Stimulated activated naive CD8-positive, alpha-beta T cell treated with anti-CD3 and anti-CD28 coated beads, Interleukin-15, Interleukin-2, amounts not matched to agents 100 U/mL and 50 U/mL, for 24 hours (primary cell): ENCODE data around the gene HNF1B.

ENCODE experiments used
- ATAC-seq: fragments of 150-1000 bp; cut with Tn5 transposase; one replicate; pipeline ENCODE4 v1.10.0; 2021
- DNase-seq: peaks from one replicate; pipeline ENCODE4 v3.0.0; 2021

The HNF1B gene

GRCh38 chr17:37761059-37761458, 16.2 kb upstream of the HNF1B start:
- no peak for DNase-seq
- ATAC-seq: peak; percentile 89

GRCh38 chr17:37759014-37759637, 14.3 kb upstream of the HNF1B start:
- ATAC-seq (no peak), DNase-seq (no peak)

GRCh38 chr17:37756051-37756450, 11.2 kb upstream of the HNF1B start:
- ATAC-seq: no peak

GRCh38 chr17:37755455-37755854, 10.6 kb upstream of the HNF1B start:
- DNase-seq (no peak), ATAC-seq (no peak)

More at GRCh38 chr17:37756051-37756450, 11.2 kb upstream of the HNF1B start:
- no peak for DNase-seq

- DNase-seq (no peak), ATAC-seq (peak; percentile 60)
Observed at GRCh38 chr17:37754363-37754762, 9.5 kb upstream of the HNF1B start.

- no peak for ATAC-seq
- DNase-seq: no peak
Observed at GRCh38 chr17:37752482-37752881, 7.6 kb upstream of the HNF1B start.

GRCh38 chr17:37750768-37751475, 6.1 kb upstream of the HNF1B start:
- ATAC-seq (no peak), DNase-seq (no peak)

GRCh38 chr17:37750292-37750691, 5.4 kb upstream of the HNF1B start:
- DNase-seq: no peak
- no peak for ATAC-seq

- DNase-seq (no peak), ATAC-seq (no peak)
Observed at GRCh38 chr17:37747222-37747621, 2.4 kb upstream of the HNF1B start.

- DNase-seq: no peak
- no peak for ATAC-seq
Observed at GRCh38 chr17:37746617-37747016, 1.8 kb upstream of the HNF1B start.

GRCh38 chr17:37745801-37746426, 1.1 kb upstream of the HNF1B start:
- no peak for ATAC-seq
- no peak for DNase-seq

- peak; percentile 2 for ATAC-seq
- no peak for DNase-seq
Observed at GRCh38 chr17:37744633-37744927, 279 bp downstream of the HNF1B start.

- no peak for ATAC-seq
- DNase-seq: peak; percentile 37
Observed at GRCh38 chr17:37743875-37744632, 805 bp downstream of the HNF1B start.

GRCh38 chr17:37743612-37743874, 1.3 kb downstream of the HNF1B start:
- ATAC-seq (no peak), DNase-seq (no peak)

GRCh38 chr17:37742762-37743611, 1.9 kb downstream of the HNF1B start:
- ATAC-seq: peak; percentile 13
- peak; percentile 27 for DNase-seq

GRCh38 chr17:37742116-37742761, 2.6 kb downstream of the HNF1B start:
- no peak for ATAC-seq

GRCh38 chr17:37741341-37742115, 3.3 kb downstream of the HNF1B start:
- no peak for ATAC-seq
- DNase-seq: no peak

More at GRCh38 chr17:37742116-37742761, 2.6 kb downstream of the HNF1B start:
- DNase-seq: peak; percentile 21

- DNase-seq: no peak
- ATAC-seq: no peak
Observed at GRCh38 chr17:37740915-37741314, 3.9 kb downstream of the HNF1B start.

- DNase-seq (no peak), ATAC-seq (no peak)
Observed at GRCh38 chr17:37737971-37738370, 6.9 kb downstream of the HNF1B start.

GRCh38 chr17:37737081-37737480, 7.8 kb downstream of the HNF1B start:
- no peak for DNase-seq
- no peak for ATAC-seq

GRCh38 chr17:37736428-37736827, 8.4 kb downstream of the HNF1B start:
- DNase-seq (no peak), ATAC-seq (no peak)
